Sigmoid colon (tissue), 3 donors: ENCODE data around the gene MUC20.

Source experiments
- POLR2A ChIP-seq, 2 donors: fragments of 450-650 bp; IDR thresholded peaks; one replicate each; pipeline ENCODE4 v1.6.1; 2016; ENCODE audit warnings: antibody characterized with exemption in 2 of 2, mild to moderate bottlenecking in 2 of 2, moderate library complexity in 2 of 2
- TF ChIP-seq, protein P1 (sequence below), 4 experiments: fragments of 450-650 bp in 3 of 4; fragments of 200-600 bp in 1 of 4; IDR thresholded peaks; one replicate each; pipeline ENCODE4 v1.5.1; 2016 to 2019; ENCODE audit warnings: antibody characterized with exemption in 4 of 4, mild to moderate bottlenecking in 3 of 4, moderate library complexity in 2 of 4

DNA sequence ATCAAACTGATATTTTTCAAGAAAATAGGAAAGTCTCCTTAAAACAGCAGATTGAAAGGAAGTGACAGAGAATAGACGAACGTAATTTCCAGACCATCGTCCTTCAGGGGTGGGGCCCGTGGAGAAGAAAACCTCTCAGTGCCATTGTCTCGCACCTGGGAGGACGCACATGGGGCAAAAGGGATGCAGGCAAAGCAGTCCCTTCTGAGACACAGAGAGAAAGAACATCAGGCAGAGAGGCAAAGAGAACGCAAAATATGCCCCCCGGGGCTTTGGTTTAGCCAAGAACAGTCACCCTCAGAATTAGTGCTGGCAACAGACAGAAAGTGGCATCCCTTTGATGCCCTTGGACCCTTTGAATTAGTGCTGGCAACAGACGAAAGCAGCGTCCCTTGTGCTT is 37.0 kb downstream of the MUC20 start:
- no peak for TF ChIP-seq POLR2A (IDR thresholded peaks at IDR 0.05)
- TF ChIP-seq, protein P1, sequence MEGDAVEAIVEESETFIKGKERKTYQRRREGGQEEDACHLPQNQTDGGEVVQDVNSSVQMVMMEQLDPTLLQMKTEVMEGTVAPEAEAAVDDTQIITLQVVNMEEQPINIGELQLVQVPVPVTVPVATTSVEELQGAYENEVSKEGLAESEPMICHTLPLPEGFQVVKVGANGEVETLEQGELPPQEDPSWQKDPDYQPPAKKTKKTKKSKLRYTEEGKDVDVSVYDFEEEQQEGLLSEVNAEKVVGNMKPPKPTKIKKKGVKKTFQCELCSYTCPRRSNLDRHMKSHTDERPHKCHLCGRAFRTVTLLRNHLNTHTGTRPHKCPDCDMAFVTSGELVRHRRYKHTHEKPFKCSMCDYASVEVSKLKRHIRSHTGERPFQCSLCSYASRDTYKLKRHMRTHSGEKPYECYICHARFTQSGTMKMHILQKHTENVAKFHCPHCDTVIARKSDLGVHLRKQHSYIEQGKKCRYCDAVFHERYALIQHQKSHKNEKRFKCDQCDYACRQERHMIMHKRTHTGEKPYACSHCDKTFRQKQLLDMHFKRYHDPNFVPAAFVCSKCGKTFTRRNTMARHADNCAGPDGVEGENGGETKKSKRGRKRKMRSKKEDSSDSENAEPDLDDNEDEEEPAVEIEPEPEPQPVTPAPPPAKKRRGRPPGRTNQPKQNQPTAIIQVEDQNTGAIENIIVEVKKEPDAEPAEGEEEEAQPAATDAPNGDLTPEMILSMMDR (IDR thresholded peaks at IDR 0.05) = no peak
